GM19238 (cell line): Measurements from ENCODE around the gene CRK.
A peak's percentile ranks its signal among the peaks of the same experiment; 100 is the strongest.
"Not testable (repeated sequence)": the region's sequence is repeated elsewhere in the genome, so short reads cannot be mapped to it uniquely, and the experiment has no call there.

Source experiments
- DNase-seq: peaks from one replicate; pipeline ENCODE4 v3.0.0; 2011; ENCODE audit warnings: low spot score; ENCODE audit not compliant: insufficient read length

Gene CRK

GRCh38 chr17:1431631-1432104 lies 24.4 kb downstream of the CRK start:
- DNase-seq, result no peak

GRCh38 chr17:1423456-1424135 lies 32.4 kb downstream of the CRK start:
- DNase-seq, result no peak

DNA sequence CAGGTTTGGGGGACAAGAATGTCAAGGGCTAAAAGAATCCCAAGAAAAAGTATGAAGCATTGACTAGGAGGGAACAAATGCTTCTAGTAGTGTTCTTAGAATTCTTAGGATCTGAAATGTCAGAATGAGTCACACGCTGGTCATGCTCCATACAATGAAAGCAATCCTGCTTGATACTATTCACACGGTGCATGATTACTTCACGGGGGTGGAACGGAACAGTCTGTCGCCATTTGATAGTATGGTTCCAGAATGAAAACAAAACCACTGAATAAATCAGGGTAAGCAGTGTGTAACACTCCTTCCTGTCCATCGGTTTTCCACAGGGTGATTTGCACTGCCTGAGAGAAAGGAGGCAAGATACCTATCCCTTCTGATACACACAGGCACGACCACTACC lies 33.1 kb downstream of the CRK start:
- no peak for DNase-seq

DNA sequence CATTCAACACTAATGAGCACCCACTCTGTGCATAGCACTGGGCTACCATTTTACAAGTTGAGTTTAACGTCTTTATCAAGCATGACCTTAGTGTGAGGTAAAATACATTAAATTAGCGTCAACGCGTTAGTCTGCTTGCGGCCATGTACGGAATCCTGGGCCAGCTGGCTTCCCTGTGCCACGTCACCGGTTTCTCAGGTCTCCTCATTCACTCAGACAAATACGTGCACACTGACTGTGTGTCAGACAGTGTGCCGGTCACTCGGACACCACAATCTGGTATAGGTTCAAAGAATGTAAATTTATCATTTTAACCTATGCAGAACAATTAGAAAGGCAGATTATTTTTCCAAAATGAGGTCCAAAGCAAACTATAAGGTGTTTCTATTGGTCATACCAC lies 34.6 kb downstream of the CRK start:
- DNase-seq, result no peak

GRCh38 chr17:1420981-1421380 lies 35.1 kb downstream of the CRK start:
- no peak for DNase-seq

DNA sequence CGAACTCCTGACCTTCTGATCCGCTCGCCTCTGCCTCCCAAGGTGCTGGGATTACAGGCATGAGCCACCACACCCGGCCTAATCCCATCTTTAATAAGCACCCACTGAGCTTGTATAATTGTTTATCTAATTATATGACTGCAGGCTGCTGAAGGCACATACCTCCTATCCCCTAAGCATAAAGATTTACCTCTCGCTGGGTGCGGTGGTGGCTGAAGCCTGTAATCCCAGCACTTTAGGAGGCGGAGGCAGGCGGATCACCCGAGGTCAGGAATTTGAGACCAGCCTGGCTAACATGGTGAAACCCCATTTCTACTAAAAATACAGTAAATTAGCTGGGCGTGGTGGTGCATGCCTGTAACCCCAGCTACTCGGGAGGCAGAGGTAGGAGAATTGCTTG lies 35.9 kb downstream of the CRK start:
- DNase-seq, result no peak

DNA sequence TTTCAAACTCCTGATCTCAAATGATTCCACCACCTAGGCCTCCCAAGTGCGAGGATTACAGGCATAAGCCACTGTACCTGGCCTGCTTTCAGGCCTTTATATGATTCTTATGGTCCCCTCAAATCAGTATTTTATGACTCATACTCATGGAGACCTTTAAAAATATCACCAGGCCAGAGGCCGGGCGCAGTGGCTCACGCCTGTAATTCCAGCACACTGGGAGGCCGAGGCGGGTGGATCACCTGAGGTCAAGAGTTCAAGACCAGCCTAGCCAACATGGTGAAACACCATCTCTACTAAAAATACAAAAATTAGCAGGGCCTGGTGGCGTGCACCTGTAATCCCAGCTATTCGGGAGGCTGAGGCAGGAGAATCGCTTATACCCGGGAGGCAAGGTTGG lies 37.6 kb downstream of the CRK start:
- DNase-seq, result not testable (repeated sequence)

- no peak for DNase-seq
Observed at GRCh38 chr17:1416414-1416813, 39.6 kb downstream of the CRK start.

GRCh38 chr17:1414634-1415033 lies 41.4 kb downstream of the CRK start:
- DNase-seq, result no peak

- no peak for DNase-seq
Observed at GRCh38 chr17:1414001-1414574, 41.9 kb downstream of the CRK start.

- no peak for DNase-seq
Observed at GRCh38 chr17:1413281-1413791, 42.7 kb downstream of the CRK start.

DNA sequence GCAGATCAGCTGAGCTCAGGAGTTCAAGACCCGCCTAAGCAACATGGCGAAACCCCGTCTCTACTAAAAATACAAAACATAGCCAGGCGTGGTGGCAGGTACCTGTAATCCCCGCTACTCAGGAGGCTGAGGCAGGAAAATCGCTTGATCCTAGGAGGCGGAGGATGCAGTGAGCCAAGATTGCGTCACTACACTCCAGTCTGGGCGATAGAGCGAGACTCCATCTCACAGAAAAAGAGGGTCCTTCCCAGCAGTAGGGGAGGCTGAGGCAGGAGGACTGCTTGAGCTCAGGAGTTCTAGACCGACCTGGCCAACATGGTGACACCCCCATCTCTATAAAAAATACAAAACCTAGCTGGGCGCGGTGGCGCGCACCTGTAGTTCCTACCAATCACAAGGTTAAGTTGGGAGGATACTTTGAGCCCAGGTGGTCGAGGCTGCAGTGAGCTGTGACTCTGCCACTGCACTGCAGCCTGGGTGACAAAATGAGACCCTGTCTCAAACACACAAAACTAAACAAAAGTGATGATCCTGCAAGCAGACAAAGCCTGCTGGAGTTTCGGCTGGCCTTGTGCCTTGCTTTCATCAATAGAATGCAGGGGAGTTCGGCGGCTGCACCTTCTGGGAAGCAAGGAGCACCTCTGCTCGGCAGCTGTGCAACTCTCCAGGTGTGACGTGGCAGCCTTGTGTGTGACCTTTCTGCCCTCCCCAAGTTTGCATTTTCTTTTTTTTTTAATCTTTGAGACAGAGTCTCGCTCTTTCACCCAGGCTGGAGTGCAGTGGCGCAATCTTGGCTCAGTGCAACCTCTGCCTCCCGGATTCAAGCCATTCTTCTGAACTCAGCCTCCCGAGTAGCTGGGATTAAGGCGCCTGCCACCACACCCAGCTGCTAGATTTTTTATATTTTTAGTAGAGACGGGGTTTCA lies 43.6 kb downstream of the CRK start:
- DNase-seq, result no peak

DNA sequence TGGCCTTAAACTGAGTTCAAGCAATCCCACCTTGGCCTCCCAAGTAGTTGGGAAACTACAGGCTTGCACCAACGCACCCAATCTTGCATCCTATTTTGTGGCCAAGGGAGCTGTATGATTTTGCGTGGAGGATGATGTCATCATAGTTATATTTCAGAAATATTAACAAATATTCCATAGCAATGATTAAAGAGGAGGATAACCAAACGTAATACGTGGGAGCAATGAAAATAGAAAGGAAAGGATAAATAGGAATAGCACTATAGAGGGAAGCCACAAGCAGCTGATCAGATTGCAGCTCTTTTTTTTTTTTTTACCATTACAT lies 53.8 kb downstream of the CRK start:
- no peak for DNase-seq

- DNase-seq, result peak; percentile 96
Observed at GRCh38 chr17:1399679-1400512, 56.1 kb downstream of the CRK start, which contains the start of gene YWHAE. TSS of gene YWHAE (minus strand) at chr17:1400222. CDS start at chr17:1400110, 112 bp downstream.

DNA sequence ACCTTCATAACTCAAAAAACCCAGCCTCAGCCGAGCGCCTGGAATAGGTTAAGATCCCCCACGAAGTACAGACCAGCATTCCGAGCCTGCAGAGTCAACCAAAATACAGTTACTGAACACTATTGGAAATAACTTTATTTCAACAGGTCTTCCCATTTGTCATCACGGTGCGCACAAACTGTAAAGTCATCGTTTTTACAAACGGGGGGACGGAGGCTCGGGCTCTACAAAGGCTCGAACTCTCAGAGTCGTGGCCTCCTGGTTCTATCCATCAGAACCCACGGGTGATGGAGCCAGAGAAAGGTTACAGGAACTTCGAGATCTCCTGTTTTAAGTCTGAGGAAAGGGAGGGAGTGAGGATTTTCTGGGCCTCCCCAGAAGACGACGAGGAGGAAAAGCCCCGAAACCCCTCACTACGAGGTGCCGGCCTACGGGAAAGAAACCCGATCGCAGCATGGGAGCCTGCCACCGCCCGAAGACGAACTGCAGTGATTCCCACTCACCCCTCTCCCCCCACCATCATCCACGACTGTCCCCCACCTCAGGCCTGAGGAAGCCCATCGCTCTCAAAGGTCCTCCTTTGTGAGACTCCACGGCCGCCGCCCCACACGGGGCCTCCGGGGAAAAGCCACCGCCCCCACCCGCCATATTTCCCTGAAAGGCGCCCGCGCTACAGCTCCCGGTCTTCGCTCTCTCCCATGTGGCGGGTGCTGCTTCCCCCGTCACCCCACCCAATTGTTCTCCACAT lies 56.9 kb downstream of the CRK start:
- no peak for DNase-seq

DNA sequence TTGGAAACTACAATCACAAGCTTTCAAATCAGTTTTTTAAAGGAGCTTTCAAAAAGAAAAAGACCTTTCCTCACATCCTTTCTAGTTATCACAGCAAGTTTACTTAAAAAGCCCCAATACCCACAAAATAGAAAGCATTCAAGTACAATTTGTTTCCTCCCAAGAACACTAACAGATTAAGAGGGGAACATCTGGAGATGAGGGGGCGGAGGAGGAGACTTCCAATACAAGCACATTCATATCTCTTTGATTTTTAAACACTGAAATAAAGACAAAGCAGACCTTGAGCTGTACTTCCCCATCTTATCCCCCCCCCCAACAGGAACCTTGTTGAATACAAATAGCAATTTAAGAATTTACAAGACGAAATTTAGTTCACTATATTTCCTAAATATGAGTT lies 58.0 kb downstream of the CRK start:
- no peak for DNase-seq

DNA sequence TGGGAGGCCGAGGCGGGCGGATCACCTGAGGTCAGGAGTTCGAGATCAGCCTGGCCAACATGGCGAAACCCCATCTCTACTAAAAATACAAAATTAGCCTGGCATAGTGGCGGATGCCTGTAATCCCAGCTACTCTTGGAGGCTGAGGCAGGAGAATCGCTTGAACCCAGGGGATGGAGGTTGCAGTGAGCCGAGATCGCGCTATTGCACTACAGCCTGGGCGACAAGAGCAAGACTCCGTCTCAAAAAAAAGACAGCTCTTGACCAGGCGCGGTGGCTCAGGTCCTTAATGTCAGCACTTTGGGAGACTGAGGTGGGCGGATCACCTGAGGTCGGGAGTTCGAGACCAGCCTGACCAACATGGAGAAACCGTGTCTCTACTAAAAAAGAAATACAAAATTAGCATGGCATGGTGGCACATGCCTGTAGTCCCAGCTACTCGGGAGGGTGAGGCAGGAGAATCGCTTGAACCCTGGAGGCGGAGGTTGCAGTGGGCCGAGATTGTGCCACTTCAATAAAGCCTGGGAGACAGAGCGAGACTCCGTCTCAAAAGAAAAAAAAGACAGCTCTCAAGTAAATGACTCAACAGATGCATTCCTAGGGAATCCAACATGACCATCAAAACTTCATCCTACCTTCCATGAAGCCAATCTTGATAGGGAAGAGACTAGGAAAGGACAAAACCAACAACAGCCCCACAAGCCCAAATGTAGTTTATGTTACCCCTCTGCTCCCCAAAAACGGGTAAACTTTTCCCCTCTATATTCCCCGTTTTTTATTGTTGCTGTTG lies 60.0 kb downstream of the CRK start:
- not testable (repeated sequence) for DNase-seq

DNA sequence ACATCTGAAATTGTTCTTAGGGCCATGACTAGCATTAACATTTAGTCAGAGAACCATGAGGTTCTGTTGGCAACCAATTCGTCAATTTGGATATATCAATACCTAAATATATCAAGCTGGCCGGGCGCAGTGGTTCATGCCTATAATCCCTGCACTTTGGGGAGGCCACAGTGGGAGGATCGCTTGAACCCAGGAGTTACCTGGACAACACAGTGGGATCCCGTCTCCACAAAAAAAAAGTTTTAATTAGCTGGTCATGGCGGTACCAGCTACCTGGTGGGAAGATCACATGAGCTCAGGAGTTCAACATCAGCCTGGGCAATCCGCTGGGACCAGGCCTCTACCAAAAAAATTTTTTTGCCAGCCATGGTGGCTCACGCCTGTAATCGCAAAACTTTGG lies 64.5 kb downstream of the CRK start:
- no peak for DNase-seq
